ENCODE measurements around the gene ADCY2. TPM values are rescaled to one million over a fixed set of nuclear protein-coding genes. Genes with fewer than 3 reads are reported as not detected.

The ADCY2 gene
- polyA plus RNA-seq, 1 of the 3 experiments (the other 2 are of a cell fraction) = not detected

DNA sequence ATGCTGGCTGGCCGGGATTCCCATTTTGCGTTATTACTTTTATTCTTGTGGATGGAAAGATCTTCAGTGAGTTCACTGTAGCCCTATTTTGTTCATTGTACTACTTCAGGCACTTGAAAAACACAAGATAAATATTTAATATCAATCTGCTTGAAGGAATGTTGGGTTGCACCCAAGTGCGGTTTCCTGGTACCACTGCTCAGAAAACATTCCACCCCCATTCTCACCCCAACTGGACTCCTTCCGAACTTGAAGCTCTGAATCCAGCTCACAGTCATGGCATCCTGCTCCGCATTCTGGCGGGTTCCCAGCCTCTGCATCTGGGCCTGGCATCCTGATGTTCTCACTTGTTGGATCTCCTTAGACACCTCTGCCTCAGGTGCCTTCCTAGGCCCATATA lies 351.8 kb downstream of the ADCY2 start:
- no peaks in the 10 kb centered on the region for H3K9me2 ChIP-seq
- no peak overlapping the region for H3K4me3 ChIP-seq (ENCODE audit: low read depth in 2 of 2, low read length in 1 of 2)
- no peak overlapping the region for H3K27ac ChIP-seq (ENCODE audit: low read depth in 2 of 2, low read length in 1 of 2)
- CTCF ChIA-PET = interaction anchor here (0.6 to 0.8 kb wide), 2 partner anchors 12 to 505 kb away, joined by 3 read pairs; no protein-coding TSS in a partner anchor
- DNase-seq = no peak
- no peak overlapping the region for H2AFZ ChIP-seq (ENCODE audit: low read depth)
- no peaks in the 10 kb centered on the region; a peak in 1 of 4 replicates for H3K4me1 ChIP-seq (ENCODE audit: control insufficient read depth in 1 of 2, insufficient read depth in 2 of 2, low read depth in 1 of 2, low read length in 1 of 2)
- WGBS (ENCODE audit: low lambda C conversion rate) = 15% methylated on average over 6 of the region's 6 CpGs
- peaks cover 8% of the 10 kb centered on the region; the same call in 1 of the 2 replicates for H3K27me3 ChIP-seq (ENCODE audit: insufficient read depth)
- H3K9me3 ChIP-seq = no peaks in the 10 kb centered on the region
- no peaks in the 10 kb centered on the region for H3K79me2 ChIP-seq (ENCODE audit: insufficient read depth)
- POLR2A ChIA-PET = no interaction called here
- no peak overlapping the region for H3K4me2 ChIP-seq
- H3K36me3 ChIP-seq (replicated peaks in 1 of 2; ENCODE audit: control insufficient read depth in 1 of 2, insufficient read depth in 2 of 2, low read length in 1 of 2) = no peaks in the 10 kb centered on the region
- H3K9ac ChIP-seq = no peak overlapping the region
- TF ChIP-seq FOSL2 (IDR thresholded peaks at IDR 0.05; ENCODE audit: borderline replicate concordance, low read depth) = no peak
- TF ChIP-seq EP300 (IDR thresholded peaks at IDR 0.05; ENCODE audit: borderline replicate concordance in 1 of 2, low read depth in 1 of 2, low read length in 1 of 2) = no peak
- no peak for TF ChIP-seq EZH2phosphoT487 (IDR thresholded peaks at IDR 0.05; ENCODE audit: borderline replicate concordance, low read depth)
- no peak for TF ChIP-seq SMC3 (IDR thresholded peaks at IDR 0.05; ENCODE audit: low read depth, low read length)
- no peak for TF ChIP-seq MEF2A (IDR thresholded peaks at IDR 0.05; ENCODE audit: borderline replicate concordance, low read depth)
- TF ChIP-seq, protein P1, sequence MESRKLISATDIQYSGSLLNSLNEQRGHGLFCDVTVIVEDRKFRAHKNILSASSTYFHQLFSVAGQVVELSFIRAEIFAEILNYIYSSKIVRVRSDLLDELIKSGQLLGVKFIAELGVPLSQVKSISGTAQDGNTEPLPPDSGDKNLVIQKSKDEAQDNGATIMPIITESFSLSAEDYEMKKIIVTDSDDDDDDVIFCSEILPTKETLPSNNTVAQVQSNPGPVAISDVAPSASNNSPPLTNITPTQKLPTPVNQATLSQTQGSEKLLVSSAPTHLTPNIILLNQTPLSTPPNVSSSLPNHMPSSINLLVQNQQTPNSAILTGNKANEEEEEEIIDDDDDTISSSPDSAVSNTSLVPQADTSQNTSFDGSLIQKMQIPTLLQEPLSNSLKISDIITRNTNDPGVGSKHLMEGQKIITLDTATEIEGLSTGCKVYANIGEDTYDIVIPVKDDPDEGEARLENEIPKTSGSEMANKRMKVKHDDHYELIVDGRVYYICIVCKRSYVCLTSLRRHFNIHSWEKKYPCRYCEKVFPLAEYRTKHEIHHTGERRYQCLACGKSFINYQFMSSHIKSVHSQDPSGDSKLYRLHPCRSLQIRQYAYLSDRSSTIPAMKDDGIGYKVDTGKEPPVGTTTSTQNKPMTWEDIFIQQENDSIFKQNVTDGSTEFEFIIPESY (IDR thresholded peaks at IDR 0.05; ENCODE audit: borderline replicate concordance, low read depth) = no peak
- TF ChIP-seq, protein P2, sequence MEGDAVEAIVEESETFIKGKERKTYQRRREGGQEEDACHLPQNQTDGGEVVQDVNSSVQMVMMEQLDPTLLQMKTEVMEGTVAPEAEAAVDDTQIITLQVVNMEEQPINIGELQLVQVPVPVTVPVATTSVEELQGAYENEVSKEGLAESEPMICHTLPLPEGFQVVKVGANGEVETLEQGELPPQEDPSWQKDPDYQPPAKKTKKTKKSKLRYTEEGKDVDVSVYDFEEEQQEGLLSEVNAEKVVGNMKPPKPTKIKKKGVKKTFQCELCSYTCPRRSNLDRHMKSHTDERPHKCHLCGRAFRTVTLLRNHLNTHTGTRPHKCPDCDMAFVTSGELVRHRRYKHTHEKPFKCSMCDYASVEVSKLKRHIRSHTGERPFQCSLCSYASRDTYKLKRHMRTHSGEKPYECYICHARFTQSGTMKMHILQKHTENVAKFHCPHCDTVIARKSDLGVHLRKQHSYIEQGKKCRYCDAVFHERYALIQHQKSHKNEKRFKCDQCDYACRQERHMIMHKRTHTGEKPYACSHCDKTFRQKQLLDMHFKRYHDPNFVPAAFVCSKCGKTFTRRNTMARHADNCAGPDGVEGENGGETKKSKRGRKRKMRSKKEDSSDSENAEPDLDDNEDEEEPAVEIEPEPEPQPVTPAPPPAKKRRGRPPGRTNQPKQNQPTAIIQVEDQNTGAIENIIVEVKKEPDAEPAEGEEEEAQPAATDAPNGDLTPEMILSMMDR (IDR thresholded peaks at IDR 0.05) = no peak
- no peak for TF ChIP-seq SIN3A (IDR thresholded peaks at IDR 0.05; ENCODE audit: borderline replicate concordance, low read depth, low read length)
- TF ChIP-seq CHD2 (IDR thresholded peaks at IDR 0.05; ENCODE audit: low read length, partially characterized antibody) = no peak
- no peak for TF ChIP-seq GATA2 (CRISPR knock-in tag; IDR thresholded peaks at IDR 0.05)
- no peaks in the 10 kb centered on the region for H4K20me1 ChIP-seq (ENCODE audit: insufficient read depth)
- H3F3A ChIP-seq (replicated peaks; ENCODE audit: insufficient read depth) = no peaks in the 10 kb centered on the region

DNA sequence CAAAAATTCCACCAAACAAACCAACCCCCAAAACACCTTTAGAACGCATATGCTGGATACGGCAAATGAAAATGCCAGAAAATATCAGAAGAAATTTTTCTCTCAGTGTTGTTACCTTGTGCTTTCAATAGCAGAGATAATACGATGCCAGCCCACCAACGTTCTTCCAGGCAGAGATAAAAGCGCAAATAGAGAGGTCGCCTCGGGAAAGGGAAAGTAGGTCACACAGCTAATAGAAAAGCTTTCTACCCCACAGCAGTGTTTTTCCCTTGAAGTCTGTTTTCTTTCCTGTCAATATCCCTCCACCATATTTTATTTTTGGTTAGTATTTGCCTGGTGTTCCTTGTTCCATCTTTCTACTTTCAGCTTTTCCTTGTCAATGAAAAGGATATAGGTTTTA lies 353.7 kb downstream of the ADCY2 start:
- no peaks in the 10 kb centered on the region for H3K36me3 ChIP-seq (replicated peaks in 1 of 2; ENCODE audit: control insufficient read depth in 1 of 2, insufficient read depth in 2 of 2, low read length in 1 of 2)
- H4K20me1 ChIP-seq (ENCODE audit: insufficient read depth) = no peaks in the 10 kb centered on the region
- ChIA-PET CTCF (no interaction called here), POLR2A (no interaction called here)
- H3K9ac ChIP-seq = no peak overlapping the region
- no peaks in the 10 kb centered on the region; a peak in 1 of 4 replicates for H3K4me1 ChIP-seq (ENCODE audit: control insufficient read depth in 1 of 2, insufficient read depth in 2 of 2, low read depth in 1 of 2, low read length in 1 of 2)
- 7% methylated on average over 7 of the region's 7 CpGs for WGBS (ENCODE audit: low lambda C conversion rate)
- TF ChIP-seq, protein P3, sequence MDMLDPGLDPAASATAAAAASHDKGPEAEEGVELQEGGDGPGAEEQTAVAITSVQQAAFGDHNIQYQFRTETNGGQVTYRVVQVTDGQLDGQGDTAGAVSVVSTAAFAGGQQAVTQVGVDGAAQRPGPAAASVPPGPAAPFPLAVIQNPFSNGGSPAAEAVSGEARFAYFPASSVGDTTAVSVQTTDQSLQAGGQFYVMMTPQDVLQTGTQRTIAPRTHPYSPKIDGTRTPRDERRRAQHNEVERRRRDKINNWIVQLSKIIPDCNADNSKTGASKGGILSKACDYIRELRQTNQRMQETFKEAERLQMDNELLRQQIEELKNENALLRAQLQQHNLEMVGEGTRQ (IDR thresholded peaks at IDR 0.05; ENCODE audit: borderline replicate concordance, low read depth, low read length) = no peak
- TF ChIP-seq, protein P2 (IDR thresholded peaks at IDR 0.05) = no peak
- TF ChIP-seq SIN3A (IDR thresholded peaks at IDR 0.05; ENCODE audit: borderline replicate concordance, low read depth, low read length) (no peak), EP300 (IDR thresholded peaks at IDR 0.05; ENCODE audit: borderline replicate concordance in 1 of 2, low read depth in 1 of 2, low read length in 1 of 2) (no peak), TAF1 (IDR thresholded peaks at IDR 0.05; ENCODE audit: borderline replicate concordance, low read depth, low read length) (no peak), MXI1 (IDR thresholded peaks at IDR 0.05; ENCODE audit: low read depth, low read length) (no peak), GABPA (IDR thresholded peaks at IDR 0.05; ENCODE audit: low read depth) (no peak), YY1 (IDR thresholded peaks at IDR 0.05; ENCODE audit: low read depth) (no peak), TCF12 (IDR thresholded peaks at IDR 0.05) (no peak), NRF1 (IDR thresholded peaks at IDR 0.05; ENCODE audit: low read depth, low read length) (no peak)
- TF ChIP-seq, protein P1 (IDR thresholded peaks at IDR 0.05; ENCODE audit: borderline replicate concordance, low read depth) = no peak
- no peaks in the 10 kb centered on the region for H3K9me2 ChIP-seq
- H3K27ac ChIP-seq (ENCODE audit: low read depth in 2 of 2, low read length in 1 of 2) = no peak overlapping the region
- no peaks in the 10 kb centered on the region for H3F3A ChIP-seq (replicated peaks; ENCODE audit: insufficient read depth)
- H3K27me3 ChIP-seq (ENCODE audit: insufficient read depth) = peaks cover 21% of the 10 kb centered on the region; the same call in 1 of the 2 replicates
- no peak overlapping the region for H3K4me3 ChIP-seq (ENCODE audit: low read depth in 2 of 2, low read length in 1 of 2)
- DNase-seq = no peak
- H3K79me2 ChIP-seq (ENCODE audit: insufficient read depth) = no peaks in the 10 kb centered on the region
- no peak overlapping the region for H3K4me2 ChIP-seq
- H2AFZ ChIP-seq (ENCODE audit: low read depth) = no peak overlapping the region
- no peaks in the 10 kb centered on the region for H3K9me3 ChIP-seq

All from SK-N-SH (cell line).